K562 (cell line): ENCODE data around the gene DNAH8. TPM values are rescaled to one million over a fixed set of nuclear protein-coding genes. Genes with fewer than 3 reads are reported as not detected.

Experiments
- ARHGAP35 ChIP-seq: fragments of 450-650 bp; IDR thresholded peaks from 2 replicates; pipeline ENCODE4 v1.6.1; 2018; ENCODE audit not compliant: partially characterized antibody
- CREM ChIP-seq: IDR thresholded peaks from 2 replicates; pipeline ENCODE4 v1.6.1; 2014; ENCODE audit warnings: antibody characterized with exemption, low read depth
- CSDE1 ChIP-seq, 2 experiments: fragments of 450-650 bp; IDR thresholded peaks; 2 replicates each; pipeline ENCODE4 v1.6.1; 2016; ENCODE audit warnings: mild to moderate bottlenecking in 1 of 2
- EWSR1 ChIP-seq: fragments of 450-650 bp; IDR thresholded peaks from 2 replicates; pipeline ENCODE4 v1.6.1; 2018; ENCODE audit warnings: borderline replicate concordance, mild to moderate bottlenecking, low read depth, moderate library complexity; ENCODE audit not compliant: partially characterized antibody
- GTF2E2 ChIP-seq: fragments of 200-800 bp; sonication (Bioruptor generic); IDR thresholded peaks from 2 replicates; pipeline ENCODE4 v1.6.1; 2016; ENCODE audit warnings: missing genetic modification characterization, missing compliant biosample characterization
- KLF1 ChIP-seq: fragments of 450-650 bp; IDR thresholded peaks from 2 replicates; pipeline ENCODE4 v1.6.1; 2016; ENCODE audit warnings: missing genetic modification characterization, missing compliant biosample characterization
- LCOR ChIP-seq: sonication (generic); formaldehyde crosslinking; IDR thresholded peaks from 2 replicates; pipeline ENCODE4 v1.8.0; 2022; ENCODE audit warnings: mild to moderate bottlenecking, missing genetic modification reagents
- MTA2 ChIP-seq: fragments of 450-650 bp; IDR thresholded peaks from 2 replicates; pipeline ENCODE4 v1.6.1; 2016; ENCODE audit warnings: low read depth
- NFIC ChIP-seq: fragments of 450-650 bp; IDR thresholded peaks from 2 replicates; pipeline ENCODE4 v1.6.1; 2017; ENCODE audit warnings: mild to moderate bottlenecking, inconsistent platforms
- NR2C1 ChIP-seq, 2 experiments: fragments of 450-650 bp; IDR thresholded peaks; 2 replicates each; pipeline ENCODE4 v1.6.1; 2017; ENCODE audit warnings: mild to moderate bottlenecking in 2 of 2, antibody characterized with exemption in 1 of 2, inconsistent platforms in 1 of 2, missing compliant biosample characterization in 1 of 2, missing genetic modification characterization in 1 of 2
- NRF1 ChIP-seq, 2 experiments: fragments of 450-650 bp; IDR thresholded peaks in 1 of 2; conservative IDR thresholded peaks in 1 of 2; 2 replicates each; pipeline ENCODE4 v1.6.1; 2014; ENCODE audit warnings: mild to moderate bottlenecking in 2 of 2
- PHF21A ChIP-seq: fragments of 450-650 bp; IDR thresholded peaks from 2 replicates; pipeline ENCODE4 v1.6.1; 2017; ENCODE audit warnings: low read depth, borderline replicate concordance
- TAF1 ChIP-seq: IDR thresholded peaks from 2 replicates; pipeline ENCODE4 v1.6.1; 2011; ENCODE audit warnings: mild to moderate bottlenecking, low read length, moderate library complexity; ENCODE audit not compliant: insufficient read depth, control insufficient read depth, severe bottlenecking; ENCODE audit errors: extremely low read depth
- ZNF384 ChIP-seq: IDR thresholded peaks from 2 replicates; pipeline ENCODE4 v1.6.1; 2012; ENCODE audit warnings: low read depth, low read length, improper control_type of control experiment
- ZNF584 ChIP-seq: fragments of 200-800 bp; sonication (Bioruptor generic); IDR thresholded peaks from 2 replicates; pipeline ENCODE4 v1.6.1; 2016; ENCODE audit warnings: low read depth, mild to moderate bottlenecking, missing genetic modification characterization, missing compliant biosample characterization
- polyA plus RNA-seq, 8 experiments: library from polyadenylated mRNA; depleted of rRNA in 4 of 8; stranded (reverse) in 5 of 8; unstranded in 3 of 8; fragments of >200 nt; fragmentation: Nextera tagmentation in 2 of 8; fragmentation: Illumina TruSeq in 1 of 8; extraction: Ambion mirVana in 2 of 8; extraction: Trizol in 1 of 8; gene quantifications; 2 replicates each; pipeline versions ENCODE4 v1.2.1 to v1.2.3, GENCODE V29; 2011 to 2014; ENCODE audit warnings: inconsistent platforms in 1 of 8, missing spikeins in 1 of 8
- total RNA-seq, 7 experiments: library from RNA; depleted of rRNA in 6 of 7; stranded (reverse); fragments of >200 nt in 6 of 7; fragmentation: Illumina TruSeq in 2 of 7; extraction: Trizol in 2 of 7; gene quantifications; 2 replicates each; pipeline versions ENCODE4 v1.2.1 to v1.2.3, GENCODE V29; 2011 to 2021; ENCODE audit warnings: low replicate concordance in 1 of 7
- TF ChIP-seq, protein P1 (sequence below): sonication (generic); formaldehyde crosslinking; IDR thresholded peaks from 2 replicates; pipeline ENCODE4 v1.8.1; 2023; ENCODE audit warnings: mild to moderate bottlenecking, missing genetic modification reagents
- TF ChIP-seq, protein P2 (sequence below), 2 experiments: fragments of 150-350 bp in 1 of 2; IDR thresholded peaks; 2 replicates each; pipeline ENCODE4 v1.6.1; 2012 to 2016; ENCODE audit warnings: low read depth in 2 of 2, low read length in 2 of 2, mild to moderate bottlenecking in 1 of 2, moderate library complexity in 1 of 2
- TF ChIP-seq, protein P3 (sequence below), 2 experiments: IDR thresholded peaks; 2 replicates each; pipeline ENCODE4 v1.6.1; 2012; ENCODE audit warnings: improper control_type of control experiment in 2 of 2, low read depth in 2 of 2, low read length in 2 of 2, borderline replicate concordance in 1 of 2
- TF ChIP-seq, protein P4 (sequence below): fragments of 250-450 bp; sonication (Bioruptor Pico); IDR thresholded peaks from 2 replicates; pipeline ENCODE4 v1.5.0; 2021

The DNAH8 gene
- total and polyA plus RNA-seq, 9 of the 15 experiments (the other 6 are each of a cell fraction or from before 2014, with no cell fraction given): 1.2 to 4.2 (median 2.9) TPM

DNA sequence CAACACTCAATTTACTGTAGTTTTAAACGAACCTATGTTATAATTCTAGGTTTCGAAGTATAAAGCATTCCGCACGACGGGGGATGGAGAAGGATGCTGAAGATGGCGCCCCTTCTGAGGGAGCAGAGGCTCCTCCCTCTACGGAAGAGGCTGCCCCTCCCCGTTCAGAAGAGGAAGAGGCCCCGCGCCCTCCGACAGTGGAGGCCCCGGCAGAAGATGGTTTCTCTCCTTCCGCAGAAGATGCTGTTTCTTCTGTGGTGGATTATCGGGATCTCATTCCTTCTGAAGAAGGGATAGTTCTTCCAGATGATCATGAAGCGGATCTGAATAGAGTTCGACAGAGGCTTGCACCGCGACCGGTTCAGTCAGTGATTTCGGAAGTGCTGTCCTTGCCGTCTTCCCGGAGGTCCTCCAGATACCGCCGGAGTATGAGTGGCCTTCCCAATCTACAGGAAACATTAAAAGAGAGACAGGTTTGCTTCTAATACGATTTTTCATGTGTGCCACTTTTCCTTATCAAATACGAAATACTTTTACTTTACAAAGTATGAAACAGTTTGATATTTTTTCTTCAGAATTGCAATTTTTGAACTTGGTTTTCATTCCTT, 7.7 kb downstream of the DNAH8 start (continued):
- TF ChIP-seq NRF1 (conservative IDR thresholded peaks at IDR 0.05 in 1 of 2, IDR thresholded peaks at IDR 0.05 in 1 of 2): no peak
- no peak for TF ChIP-seq ZNF584 (CRISPR knock-in tag)
- no peak for TF ChIP-seq ZNF384
- no peak for TF ChIP-seq CREM
- TF ChIP-seq, protein P1, sequence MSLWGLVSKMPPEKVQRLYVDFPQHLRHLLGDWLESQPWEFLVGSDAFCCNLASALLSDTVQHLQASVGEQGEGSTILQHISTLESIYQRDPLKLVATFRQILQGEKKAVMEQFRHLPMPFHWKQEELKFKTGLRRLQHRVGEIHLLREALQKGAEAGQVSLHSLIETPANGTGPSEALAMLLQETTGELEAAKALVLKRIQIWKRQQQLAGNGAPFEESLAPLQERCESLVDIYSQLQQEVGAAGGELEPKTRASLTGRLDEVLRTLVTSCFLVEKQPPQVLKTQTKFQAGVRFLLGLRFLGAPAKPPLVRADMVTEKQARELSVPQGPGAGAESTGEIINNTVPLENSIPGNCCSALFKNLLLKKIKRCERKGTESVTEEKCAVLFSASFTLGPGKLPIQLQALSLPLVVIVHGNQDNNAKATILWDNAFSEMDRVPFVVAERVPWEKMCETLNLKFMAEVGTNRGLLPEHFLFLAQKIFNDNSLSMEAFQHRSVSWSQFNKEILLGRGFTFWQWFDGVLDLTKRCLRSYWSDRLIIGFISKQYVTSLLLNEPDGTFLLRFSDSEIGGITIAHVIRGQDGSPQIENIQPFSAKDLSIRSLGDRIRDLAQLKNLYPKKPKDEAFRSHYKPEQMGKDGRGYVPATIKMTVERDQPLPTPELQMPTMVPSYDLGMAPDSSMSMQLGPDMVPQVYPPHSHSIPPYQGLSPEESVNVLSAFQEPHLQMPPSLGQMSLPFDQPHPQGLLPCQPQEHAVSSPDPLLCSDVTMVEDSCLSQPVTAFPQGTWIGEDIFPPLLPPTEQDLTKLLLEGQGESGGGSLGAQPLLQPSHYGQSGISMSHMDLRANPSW (CRISPR knock-in tag): no peak
- TF ChIP-seq NR2C1 (IDR thresholded peaks at IDR 0.05): no peak
- TF ChIP-seq NR2C1 (tag; IDR thresholded peaks at IDR 0.05): no peak
- TF ChIP-seq, protein P2, sequence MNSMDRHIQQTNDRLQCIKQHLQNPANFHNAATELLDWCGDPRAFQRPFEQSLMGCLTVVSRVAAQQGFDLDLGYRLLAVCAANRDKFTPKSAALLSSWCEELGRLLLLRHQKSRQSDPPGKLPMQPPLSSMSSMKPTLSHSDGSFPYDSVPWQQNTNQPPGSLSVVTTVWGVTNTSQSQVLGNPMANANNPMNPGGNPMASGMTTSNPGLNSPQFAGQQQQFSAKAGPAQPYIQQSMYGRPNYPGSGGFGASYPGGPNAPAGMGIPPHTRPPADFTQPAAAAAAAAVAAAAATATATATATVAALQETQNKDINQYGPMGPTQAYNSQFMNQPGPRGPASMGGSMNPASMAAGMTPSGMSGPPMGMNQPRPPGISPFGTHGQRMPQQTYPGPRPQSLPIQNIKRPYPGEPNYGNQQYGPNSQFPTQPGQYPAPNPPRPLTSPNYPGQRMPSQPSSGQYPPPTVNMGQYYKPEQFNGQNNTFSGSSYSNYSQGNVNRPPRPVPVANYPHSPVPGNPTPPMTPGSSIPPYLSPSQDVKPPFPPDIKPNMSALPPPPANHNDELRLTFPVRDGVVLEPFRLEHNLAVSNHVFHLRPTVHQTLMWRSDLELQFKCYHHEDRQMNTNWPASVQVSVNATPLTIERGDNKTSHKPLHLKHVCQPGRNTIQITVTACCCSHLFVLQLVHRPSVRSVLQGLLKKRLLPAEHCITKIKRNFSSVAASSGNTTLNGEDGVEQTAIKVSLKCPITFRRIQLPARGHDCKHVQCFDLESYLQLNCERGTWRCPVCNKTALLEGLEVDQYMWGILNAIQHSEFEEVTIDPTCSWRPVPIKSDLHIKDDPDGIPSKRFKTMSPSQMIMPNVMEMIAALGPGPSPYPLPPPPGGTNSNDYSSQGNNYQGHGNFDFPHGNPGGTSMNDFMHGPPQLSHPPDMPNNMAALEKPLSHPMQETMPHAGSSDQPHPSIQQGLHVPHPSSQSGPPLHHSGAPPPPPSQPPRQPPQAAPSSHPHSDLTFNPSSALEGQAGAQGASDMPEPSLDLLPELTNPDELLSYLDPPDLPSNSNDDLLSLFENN (IDR thresholded peaks at IDR 0.05; ENCODE audit: low read depth in 2 of 2, low read length in 2 of 2): no peak
- peak; percentile 67 for TF ChIP-seq TAF1
- no peak for TF ChIP-seq PHF21A
- TF ChIP-seq EWSR1: no peak
- TF ChIP-seq, protein P3, sequence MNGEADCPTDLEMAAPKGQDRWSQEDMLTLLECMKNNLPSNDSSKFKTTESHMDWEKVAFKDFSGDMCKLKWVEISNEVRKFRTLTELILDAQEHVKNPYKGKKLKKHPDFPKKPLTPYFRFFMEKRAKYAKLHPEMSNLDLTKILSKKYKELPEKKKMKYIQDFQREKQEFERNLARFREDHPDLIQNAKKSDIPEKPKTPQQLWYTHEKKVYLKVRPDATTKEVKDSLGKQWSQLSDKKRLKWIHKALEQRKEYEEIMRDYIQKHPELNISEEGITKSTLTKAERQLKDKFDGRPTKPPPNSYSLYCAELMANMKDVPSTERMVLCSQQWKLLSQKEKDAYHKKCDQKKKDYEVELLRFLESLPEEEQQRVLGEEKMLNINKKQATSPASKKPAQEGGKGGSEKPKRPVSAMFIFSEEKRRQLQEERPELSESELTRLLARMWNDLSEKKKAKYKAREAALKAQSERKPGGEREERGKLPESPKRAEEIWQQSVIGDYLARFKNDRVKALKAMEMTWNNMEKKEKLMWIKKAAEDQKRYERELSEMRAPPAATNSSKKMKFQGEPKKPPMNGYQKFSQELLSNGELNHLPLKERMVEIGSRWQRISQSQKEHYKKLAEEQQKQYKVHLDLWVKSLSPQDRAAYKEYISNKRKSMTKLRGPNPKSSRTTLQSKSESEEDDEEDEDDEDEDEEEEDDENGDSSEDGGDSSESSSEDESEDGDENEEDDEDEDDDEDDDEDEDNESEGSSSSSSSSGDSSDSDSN (IDR thresholded peaks at IDR 0.05; ENCODE audit: borderline replicate concordance in 1 of 2, low read depth in 2 of 2, low read length in 2 of 2): peak in 1 of 2 experiments; percentile 63; a peak in 1 of 4 replicates
- TF ChIP-seq MTA2: no peak
- TF ChIP-seq LCOR: no peak
- no peak for TF ChIP-seq KLF1
- TF ChIP-seq, protein P4, sequence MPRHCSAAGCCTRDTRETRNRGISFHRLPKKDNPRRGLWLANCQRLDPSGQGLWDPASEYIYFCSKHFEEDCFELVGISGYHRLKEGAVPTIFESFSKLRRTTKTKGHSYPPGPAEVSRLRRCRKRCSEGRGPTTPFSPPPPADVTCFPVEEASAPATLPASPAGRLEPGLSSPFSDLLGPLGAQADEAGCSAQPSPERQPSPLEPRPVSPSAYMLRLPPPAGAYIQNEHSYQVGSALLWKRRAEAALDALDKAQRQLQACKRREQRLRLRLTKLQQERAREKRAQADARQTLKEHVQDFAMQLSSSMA: no peak
- no peak for TF ChIP-seq ARHGAP35
- TF ChIP-seq NFIC: peak; percentile 24; the same call in 1 of the 2 replicates
- TF ChIP-seq CSDE1 (IDR thresholded peaks at IDR 0.05): peak in 1 of 2 experiments; percentile 38; a peak in 1 of 4 replicates
- TF ChIP-seq GTF2E2 (tag): no peak; the same call in 1 of the 2 replicates
